CD4-positive, CD25-positive, alpha-beta regulatory T cell (primary cell): ENCODE results near the gene AMBP. TPM values are rescaled to one million over a fixed set of nuclear protein-coding genes. Genes with fewer than 3 reads are reported as not detected.

Experiments used
- ATAC-seq, 2 donors: fragments of 150-1000 bp; cut with Tn5 transposase; one replicate each; pipeline ENCODE4 v1.10.0; 2021; ENCODE audit warnings: low read depth in 2 of 2, moderate number of reproducible peaks in 2 of 2, moderate library complexity in 1 of 2
- DNase-seq, 3 donors: peaks; one replicate each; pipeline versions ENCODE4 v3.0.0 to v3.0.0-alpha.2; 2012 to 2022; ENCODE audit warnings: mixed read lengths in 1 of 3
- H3K27ac ChIP-seq: one replicate; pipeline ENCODE4 v1.7.0; 2013; ENCODE audit warnings: mild to moderate bottlenecking, low read length; ENCODE audit not compliant: insufficient read depth, poor library complexity, severe bottlenecking
- H3K27me3 ChIP-seq: one replicate; pipeline ENCODE4 v1.7.0; 2013; ENCODE audit warnings: low read length; ENCODE audit not compliant: control insufficient read depth, insufficient read depth
- H3K36me3 ChIP-seq: one replicate; pipeline ENCODE4 v1.7.0; 2013; ENCODE audit warnings: mild to moderate bottlenecking, low read length, moderate library complexity; ENCODE audit not compliant: control insufficient read depth, insufficient read depth
- H3K4me1 ChIP-seq: 2 replicates; pipeline ENCODE4 v1.7.0; 2013; ENCODE audit warnings: mild to moderate bottlenecking, low read length; ENCODE audit not compliant: insufficient read depth, control insufficient read depth, poor library complexity, severe bottlenecking
- H3K4me3 ChIP-seq: one replicate; pipeline ENCODE4 v1.7.0; 2013; ENCODE audit warnings: low read depth, mild to moderate bottlenecking, low read length, moderate library complexity
- H3K9me3 ChIP-seq, 2 experiments: 1 replicate in 1 of 2; 2 replicates in 1 of 2; pipeline ENCODE4 v1.7.0; 2013; ENCODE audit warnings: low read length in 2 of 2, mild to moderate bottlenecking in 1 of 2, moderate library complexity in 1 of 2; ENCODE audit not compliant: control insufficient read depth in 2 of 2
- H3K27ac Mint-ChIP-seq, 3 donors: one replicate each; pipeline ENCODE4 v1.8.0; 2020 to 2022; ENCODE audit warnings: mild to moderate bottlenecking in 3 of 3, mixed read lengths in 3 of 3, moderate library complexity in 2 of 3
- H3K27me3 Mint-ChIP-seq: one replicate; pipeline ENCODE4 v1.8.0; 2022; ENCODE audit warnings: mild to moderate bottlenecking, mixed read lengths
- H3K36me3 Mint-ChIP-seq: one replicate; pipeline ENCODE4 v1.8.0; 2020; ENCODE audit warnings: mixed read lengths
- H3K4me1 Mint-ChIP-seq, 4 donors: one replicate each; pipeline ENCODE4 v1.8.0; 2020 to 2022; ENCODE audit warnings: mixed read lengths in 4 of 4, mild to moderate bottlenecking in 1 of 4
- H3K4me3 Mint-ChIP-seq, 4 donors: one replicate each; pipeline ENCODE4 v1.8.0; 2020 to 2022; ENCODE audit warnings: mild to moderate bottlenecking in 4 of 4, mixed read lengths in 4 of 4, moderate library complexity in 3 of 4
- H3K9me3 Mint-ChIP-seq, 7 donors: one replicate each; pipeline ENCODE4 v1.8.0; 2020 to 2022; ENCODE audit warnings: mixed read lengths in 7 of 7, mild to moderate bottlenecking in 3 of 7, moderate library complexity in 2 of 7
- polyA plus RNA-seq, 4 donors: library from polyadenylated mRNA; unstranded; fragments of 300-500 nt; fragmentation: Illumina TruSeq; gene quantifications; one replicate each; pipeline ENCODE4 v1.2.3, GENCODE V29; 2021
- total RNA-seq: library from RNA; stranded (reverse); gene quantifications from one replicate; pipeline ENCODE4 v1.2.3, GENCODE V29; 2022

AMBP gene
- total and polyA plus RNA-seq, 5 donors from 2014 or later, result not detected

DNA sequence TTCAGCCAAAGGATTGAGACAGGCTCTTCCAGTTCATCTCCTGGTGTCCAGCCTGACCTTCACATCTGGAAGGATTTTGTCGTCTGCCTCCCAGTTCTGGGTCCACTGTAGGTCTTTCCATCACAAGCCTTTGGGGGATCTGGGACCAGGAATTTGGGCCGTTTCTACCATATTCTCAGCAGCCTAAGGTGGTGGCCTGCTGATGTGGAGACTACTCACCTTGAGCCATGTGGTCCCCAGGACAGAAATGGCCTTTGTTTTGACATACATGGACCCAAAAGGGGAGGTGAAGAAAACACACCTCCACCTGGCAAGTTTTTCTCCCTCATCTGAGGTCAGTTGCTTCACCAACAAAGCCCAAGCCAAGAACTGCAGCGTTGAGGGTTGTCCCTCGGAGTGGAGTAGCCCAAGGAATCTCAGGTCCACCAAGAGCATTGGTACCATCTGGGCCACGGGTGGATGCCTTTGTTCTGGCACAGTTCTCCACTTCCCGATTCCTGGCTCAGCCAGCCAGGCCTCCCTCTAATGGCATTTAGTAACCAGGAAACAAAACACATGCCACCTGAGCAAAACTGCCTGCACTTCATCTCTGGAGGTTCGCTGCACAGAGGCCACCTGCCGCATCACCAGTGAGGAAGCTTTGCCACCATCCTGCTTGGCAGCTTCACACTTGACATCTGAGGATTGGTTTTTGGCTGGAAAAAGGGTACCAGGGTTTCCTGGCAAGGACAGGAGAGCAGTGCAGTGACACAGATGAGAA lies 24.7 kb downstream of the AMBP start:
- no peak for DNase-seq

DNA sequence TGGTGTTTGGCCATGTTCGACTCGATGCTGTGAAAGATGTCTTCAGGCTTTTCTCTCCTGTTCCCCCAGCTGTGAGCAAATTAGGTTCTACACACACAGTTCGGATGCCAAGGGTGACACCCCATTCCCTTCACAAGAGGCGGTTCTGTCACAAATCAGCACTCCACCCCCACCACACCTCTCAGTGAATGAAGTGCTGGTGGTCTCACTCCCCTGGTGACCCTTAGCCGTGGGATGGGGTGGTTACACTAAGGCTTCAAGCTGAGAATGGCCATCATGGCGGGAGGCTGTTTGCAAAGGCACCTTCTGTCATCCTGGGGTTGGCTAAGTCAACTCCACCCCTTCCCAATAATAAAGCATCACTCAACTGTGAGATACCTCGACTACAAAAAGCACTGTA lies 26.4 kb downstream of the AMBP start:
- H3K4me1 ChIP-seq, result no peaks in the 10 kb centered on the region
- DNase-seq (no peak), ATAC-seq (no peak)
- no peak overlapping the region for H3K27ac ChIP-seq
- no peaks in the 10 kb centered on the region for H3K9me3 ChIP-seq
- no peak overlapping the region for H3K27ac Mint-ChIP-seq
- no peak overlapping the region for H3K4me3 ChIP-seq
- H3K9me3 Mint-ChIP-seq, result no peaks in the 10 kb centered on the region
- H3K4me1 Mint-ChIP-seq, result no peaks in the 10 kb centered on the region
- no peaks in the 10 kb centered on the region for H3K36me3 ChIP-seq
- H3K27me3 Mint-ChIP-seq, result peaks cover 4% of the 10 kb centered on the region
- H3K4me3 Mint-ChIP-seq, result no peak overlapping the region
- H3K36me3 Mint-ChIP-seq, result no peaks in the 10 kb centered on the region
- no peaks in the 10 kb centered on the region for H3K27me3 ChIP-seq

More for the DNA sequence above, 24.7 kb downstream of the AMBP start:
- Mint-ChIP-seq H3K27me3 (peaks cover 8% of the 10 kb centered on the region), H3K4me1 (no peaks in the 10 kb centered on the region), H3K27ac (no peak overlapping the region), H3K36me3 (no peaks in the 10 kb centered on the region), H3K4me3 (no peak overlapping the region), H3K9me3 (no peaks in the 10 kb centered on the region)
- no peaks in the 10 kb centered on the region for H3K4me1 ChIP-seq
- no peaks in the 10 kb centered on the region for H3K9me3 ChIP-seq
- ATAC-seq, result no peak
- H3K4me3 ChIP-seq, result no peak overlapping the region
- H3K36me3 ChIP-seq, result no peaks in the 10 kb centered on the region
- H3K27me3 ChIP-seq, result no peaks in the 10 kb centered on the region
- no peak overlapping the region for H3K27ac ChIP-seq

DNA sequence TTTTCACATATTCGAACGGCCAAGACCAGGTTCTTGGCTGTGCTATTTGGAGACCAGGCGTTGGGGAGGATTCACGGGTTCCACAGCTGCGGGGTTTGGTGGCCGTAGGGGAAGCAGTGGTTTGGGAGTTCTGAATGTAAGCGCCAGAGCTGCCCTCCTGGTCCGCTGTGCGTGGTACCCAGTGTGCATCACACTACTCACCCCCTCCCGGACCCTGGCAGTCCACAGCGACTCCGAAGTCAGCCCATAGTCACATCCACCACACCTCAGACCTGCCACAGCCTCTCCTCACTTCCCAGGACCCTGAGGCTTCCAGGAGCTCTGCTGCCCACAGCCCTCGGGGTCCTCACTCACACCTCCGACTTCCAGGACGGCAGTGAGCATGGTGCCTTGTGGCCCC lies 26.8 kb downstream of the AMBP start:
- H3K4me1 ChIP-seq, result no peaks in the 10 kb centered on the region
- no peak for ATAC-seq
- no peaks in the 10 kb centered on the region for H3K9me3 ChIP-seq
- H3K27ac ChIP-seq, result no peak overlapping the region
- peaks cover 4% of the 10 kb centered on the region for H3K27me3 Mint-ChIP-seq
- no peaks in the 10 kb centered on the region for H3K27me3 ChIP-seq
- no peak overlapping the region for H3K27ac Mint-ChIP-seq
- no peaks in the 10 kb centered on the region for H3K36me3 Mint-ChIP-seq
- peaks cover 0 to 1% (median 0%) of the 10 kb centered on the region in 7 donors for H3K9me3 Mint-ChIP-seq
- H3K4me3 Mint-ChIP-seq, result no peak overlapping the region
- DNase-seq, result no peak
- no peaks in the 10 kb centered on the region for H3K36me3 ChIP-seq
- H3K4me3 ChIP-seq, result no peak overlapping the region
- no peaks in the 10 kb centered on the region for H3K4me1 Mint-ChIP-seq

DNA sequence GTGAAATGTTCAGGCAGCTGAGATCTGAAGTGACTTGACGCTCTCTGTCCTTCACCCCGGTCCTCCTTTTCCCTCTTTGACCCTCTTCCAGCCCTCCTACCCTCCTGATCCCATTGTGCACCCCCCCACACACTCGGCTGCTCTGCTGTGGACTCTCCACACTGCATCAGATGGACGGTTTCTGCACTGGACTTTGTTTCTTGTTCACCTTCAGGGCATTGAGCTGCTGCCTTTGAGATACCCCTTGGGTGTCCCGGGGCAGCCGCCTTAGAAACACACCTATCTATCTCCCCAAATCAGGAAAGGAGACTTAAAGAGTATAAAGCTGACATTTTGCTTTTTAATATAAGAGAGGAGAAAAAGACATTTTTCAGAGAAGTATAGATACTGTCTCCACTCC lies 27.5 kb downstream of the AMBP start:
- ATAC-seq (no peak), DNase-seq (no peak)
- no peaks in the 10 kb centered on the region for H3K4me1 Mint-ChIP-seq
- no peaks in the 10 kb centered on the region for H3K4me1 ChIP-seq
- H3K4me3 Mint-ChIP-seq, result no peak overlapping the region
- H3K9me3 Mint-ChIP-seq, result peaks cover 0 to 2% (median 0%) of the 10 kb centered on the region in 7 donors
- H3K36me3 ChIP-seq, result no peaks in the 10 kb centered on the region
- H3K4me3 ChIP-seq, result no peak overlapping the region
- peaks cover 4% of the 10 kb centered on the region for H3K27me3 Mint-ChIP-seq
- H3K27ac Mint-ChIP-seq, result no peak overlapping the region
- no peak overlapping the region for H3K27ac ChIP-seq
- no peaks in the 10 kb centered on the region for H3K27me3 ChIP-seq
- H3K9me3 ChIP-seq, result no peaks in the 10 kb centered on the region
- no peaks in the 10 kb centered on the region for H3K36me3 Mint-ChIP-seq

DNA sequence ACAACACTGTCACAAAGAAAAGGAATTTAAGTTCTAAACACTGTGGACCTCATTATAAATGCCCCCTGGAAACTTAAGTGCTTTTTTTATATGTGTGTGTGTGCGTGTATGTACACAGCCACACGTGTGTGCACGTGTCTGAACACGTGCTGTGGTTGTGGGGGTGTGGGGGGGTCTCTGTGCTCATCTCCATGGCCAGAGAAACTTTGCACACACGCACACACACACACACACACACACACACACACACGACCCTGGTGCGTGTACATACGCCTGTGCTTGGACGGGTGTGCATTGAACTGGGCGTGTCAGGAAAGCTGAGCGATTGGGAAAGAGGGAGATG lies 27.9 kb downstream of the AMBP start:
- DNase-seq (no peak), ATAC-seq (no peak)
- no peaks in the 10 kb centered on the region for H3K36me3 ChIP-seq
- H3K4me1 ChIP-seq, result no peaks in the 10 kb centered on the region
- H3K9me3 ChIP-seq, result no peaks in the 10 kb centered on the region
- H3K27me3 ChIP-seq, result peaks cover 3% of the 10 kb centered on the region
- no peak overlapping the region for H3K27ac ChIP-seq
- no peak overlapping the region for H3K4me3 ChIP-seq
- Mint-ChIP-seq H3K4me3 (no peak overlapping the region), H3K27me3 (peaks cover 4% of the 10 kb centered on the region), H3K4me1 (no peaks in the 10 kb centered on the region), H3K27ac (no peak overlapping the region), H3K36me3 (no peaks in the 10 kb centered on the region), H3K9me3 (peaks cover 0 to 2% (median 0%) of the 10 kb centered on the region in 7 donors)

DNA sequence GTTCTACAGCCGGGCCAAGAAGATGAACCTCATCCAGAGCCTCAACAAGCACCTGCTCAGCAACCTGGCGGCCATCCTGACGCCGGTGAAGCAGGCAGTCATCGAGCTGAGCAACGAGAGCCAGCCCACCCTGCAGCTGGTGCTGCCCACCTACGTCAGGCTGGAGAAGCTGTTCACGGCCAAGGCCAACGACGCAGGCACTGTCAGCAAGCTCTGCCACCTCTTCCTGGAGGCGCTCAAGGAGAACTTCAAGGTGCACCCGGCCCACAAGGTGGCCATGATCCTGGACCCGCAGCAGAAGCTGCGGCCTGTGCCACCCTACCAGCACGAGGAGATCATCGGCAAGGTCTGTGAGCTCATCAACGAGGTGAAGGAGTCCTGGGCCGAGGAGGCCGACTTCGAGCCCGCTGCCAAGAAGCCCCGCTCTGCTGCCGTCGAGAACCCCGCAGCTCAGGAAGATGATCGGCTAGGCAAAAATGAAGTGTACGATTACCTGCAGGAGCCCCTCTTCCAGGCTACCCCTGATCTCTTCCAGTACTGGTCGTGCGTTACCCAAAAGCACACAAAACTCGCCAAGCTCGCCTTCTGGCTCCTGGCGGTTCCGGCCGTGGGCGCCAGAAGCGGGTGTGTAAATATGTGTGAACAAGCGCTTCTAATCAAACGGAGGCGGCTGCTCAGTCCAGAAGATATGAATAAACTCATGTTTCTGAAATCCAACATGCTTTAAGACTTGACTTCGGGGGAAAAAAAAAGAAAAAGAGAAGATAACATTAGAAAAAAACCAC lies 28.5 kb downstream of the AMBP start:
- no peaks in the 10 kb centered on the region for H3K4me1 ChIP-seq
- no peaks in the 10 kb centered on the region for H3K4me1 Mint-ChIP-seq
- ATAC-seq (no peak), DNase-seq (no peak)
- H3K27ac ChIP-seq, result no peak overlapping the region
- H3K27me3 Mint-ChIP-seq, result peaks cover 4% of the 10 kb centered on the region
- no peak overlapping the region for H3K4me3 Mint-ChIP-seq
- no peak overlapping the region for H3K27ac Mint-ChIP-seq
- no peaks in the 10 kb centered on the region for H3K36me3 ChIP-seq
- H3K36me3 Mint-ChIP-seq, result no peaks in the 10 kb centered on the region
- no peak overlapping the region for H3K4me3 ChIP-seq
- peaks cover 4% of the 10 kb centered on the region for H3K27me3 ChIP-seq
- peaks cover 0 to 2% (median 0%) of the 10 kb centered on the region in 7 donors for H3K9me3 Mint-ChIP-seq
- no peaks in the 10 kb centered on the region for H3K9me3 ChIP-seq

DNA sequence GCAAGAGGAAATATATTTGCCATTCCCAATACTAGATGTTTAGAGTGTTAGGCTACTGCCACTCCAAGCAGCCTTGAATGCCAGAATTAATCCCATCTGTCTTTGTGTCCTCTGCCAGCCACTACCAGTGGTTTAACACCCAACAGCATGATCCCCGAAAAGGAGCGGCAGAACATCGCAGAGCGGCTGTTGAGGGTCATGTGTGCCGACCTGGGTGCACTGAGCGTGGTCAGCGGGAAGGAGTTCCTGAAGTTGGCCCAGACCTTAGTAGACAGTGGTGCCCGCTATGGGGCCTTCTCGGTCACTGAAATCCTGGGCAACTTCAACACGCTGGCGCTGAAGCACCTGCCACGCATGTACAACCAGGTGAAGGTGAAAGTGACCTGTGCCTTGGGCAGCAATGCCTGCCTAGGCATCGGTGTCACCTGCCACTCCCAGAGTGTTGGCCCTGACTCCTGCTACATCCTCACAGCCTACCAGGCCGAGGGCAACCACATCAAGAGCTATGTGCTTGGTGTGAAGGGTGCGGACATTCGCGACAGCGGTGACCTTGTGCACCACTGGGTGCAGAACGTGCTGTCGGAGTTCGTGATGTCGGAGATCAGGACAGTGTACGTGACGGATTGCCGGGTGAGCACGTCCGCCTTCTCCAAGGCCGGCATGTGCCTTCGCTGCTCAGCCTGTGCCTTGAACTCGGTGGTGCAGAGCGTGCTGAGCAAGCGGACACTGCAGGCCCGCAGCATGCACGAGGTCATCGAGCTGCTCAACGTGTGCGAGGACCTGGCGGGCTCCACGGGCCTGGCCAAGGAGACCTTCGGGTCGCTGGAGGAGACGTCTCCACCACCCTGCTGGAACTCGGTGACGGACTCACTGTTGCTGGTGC lies 29.3 kb downstream of the AMBP start:
- DNase-seq, result no peak
- H3K27ac Mint-ChIP-seq, result no peak overlapping the region

More for the DNA sequence above, 29.3 kb downstream of the AMBP start:
- H3K4me1 Mint-ChIP-seq, result no peaks in the 10 kb centered on the region
- no peak overlapping the region for H3K4me3 ChIP-seq
- H3K9me3 Mint-ChIP-seq, result peaks cover 0 to 2% (median 0%) of the 10 kb centered on the region in 7 donors
- no peak overlapping the region for H3K27ac ChIP-seq
- H3K36me3 Mint-ChIP-seq, result no peaks in the 10 kb centered on the region
- H3K4me3 Mint-ChIP-seq, result no peak overlapping the region
- H3K4me1 ChIP-seq, result no peaks in the 10 kb centered on the region
- H3K36me3 ChIP-seq, result no peaks in the 10 kb centered on the region
- H3K9me3 ChIP-seq, result no peaks in the 10 kb centered on the region
- H3K27me3 ChIP-seq, result peaks cover 4% of the 10 kb centered on the region
- no peak for ATAC-seq
- H3K27me3 Mint-ChIP-seq, result peaks cover 4% of the 10 kb centered on the region
